GM18498 (cell line): ENCODE results near the gene NT5DC3.

Experiments
- ATAC-seq: cut with Tn5 transposase; IDR thresholded peaks from one replicate; pipeline ENCODE4 v1.9.1; 2021; ENCODE audit warnings: mild to moderate bottlenecking, moderate library complexity; ENCODE audit not compliant: unreplicated experiment

The NT5DC3 gene

GRCh38 chr12:103833095-103833775, 7.8 kb downstream of the NT5DC3 start:
- ATAC-seq, result no peak

GRCh38 chr12:103832048-103832997, 8.7 kb downstream of the NT5DC3 start:
- ATAC-seq, result peak; percentile 70

GRCh38 chr12:103830730-103831320, 10.2 kb downstream of the NT5DC3 start:
- ATAC-seq, result no peak

DNA sequence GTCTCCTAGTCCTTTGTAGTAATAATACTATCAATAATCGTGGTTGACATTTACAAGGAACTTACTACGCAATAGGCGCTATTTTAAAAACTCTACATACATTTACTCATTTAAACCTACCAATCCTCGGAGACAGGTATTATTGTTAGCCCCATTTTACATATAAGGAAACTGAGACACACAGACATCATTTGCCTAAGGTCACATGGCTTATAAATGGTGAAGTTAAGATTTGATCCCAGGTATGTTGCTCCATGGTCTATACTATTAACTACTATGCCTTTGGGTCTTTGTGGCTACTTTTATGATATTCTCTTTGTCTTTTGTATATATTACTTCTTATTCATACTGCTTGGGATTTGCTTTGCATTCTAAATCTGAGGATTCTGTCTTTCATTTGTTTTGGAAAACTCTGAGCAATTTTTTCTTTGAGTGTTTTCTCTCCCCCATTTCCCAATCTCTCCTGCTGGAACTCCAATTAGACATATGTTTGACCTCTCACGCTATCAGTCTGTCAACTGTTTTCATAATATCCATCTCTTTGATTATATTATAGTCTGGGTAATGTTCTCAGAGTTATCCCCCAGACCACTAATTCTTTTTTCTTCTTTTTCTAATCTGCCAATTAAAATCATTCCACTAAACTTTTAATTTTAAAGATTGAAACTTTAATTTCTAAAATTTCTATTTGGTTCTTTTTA, 10.9 kb downstream of the NT5DC3 start:
- no peak for ATAC-seq

- no peak for ATAC-seq
Observed at GRCh38 chr12:103829092-103829491, 11.9 kb downstream of the NT5DC3 start.

- ATAC-seq, result no peak
Observed at GRCh38 chr12:103827911-103828391, 13.1 kb downstream of the NT5DC3 start.

- no peak for ATAC-seq
Observed at GRCh38 chr12:103824845-103825244, 16.2 kb downstream of the NT5DC3 start.

GRCh38 chr12:103824290-103824689, 16.7 kb downstream of the NT5DC3 start:
- ATAC-seq, result no peak

DNA sequence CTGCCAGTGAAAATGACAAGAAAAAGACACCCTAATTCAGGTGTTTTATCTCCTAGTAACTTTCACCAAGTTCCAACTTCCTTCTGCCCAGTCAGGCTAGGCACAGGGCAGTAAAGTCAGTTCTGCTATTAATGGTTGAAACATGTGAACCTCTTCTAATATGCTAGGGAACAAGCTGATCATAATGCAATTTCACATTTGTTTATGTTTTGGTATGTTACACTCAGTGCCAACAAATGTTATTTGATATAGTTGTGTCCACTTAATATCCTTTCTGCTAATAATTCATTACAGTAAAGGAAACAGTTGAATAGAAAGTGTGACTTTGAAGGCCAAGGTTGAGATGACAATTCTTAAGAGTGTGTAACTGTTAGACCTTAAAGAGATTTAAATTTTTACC, 17.2 kb downstream of the NT5DC3 start:
- ATAC-seq, result no peak

DNA sequence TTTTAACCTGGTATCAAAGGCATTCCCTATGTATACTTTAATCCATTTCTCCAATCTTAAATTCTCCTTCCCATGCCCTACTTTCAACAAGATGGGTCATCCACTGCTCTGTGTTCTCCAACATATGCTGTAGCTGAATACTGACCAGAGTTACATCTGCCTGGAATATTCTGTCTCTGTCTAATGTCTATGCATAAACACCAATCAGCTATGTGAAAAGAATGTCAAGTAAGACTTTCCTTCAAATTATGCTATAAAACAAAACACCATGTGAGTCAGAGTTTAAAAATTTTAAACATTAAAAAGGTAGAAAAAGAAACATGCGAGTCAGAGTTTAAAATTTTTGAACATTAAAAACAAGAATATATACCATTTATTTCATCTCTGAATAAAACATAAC, 19.3 kb downstream of the NT5DC3 start:
- no peak for ATAC-seq

- no peak for ATAC-seq
Observed at GRCh38 chr12:103820881-103821489, 20.0 kb downstream of the NT5DC3 start.

- ATAC-seq, result no peak
Observed at GRCh38 chr12:103820361-103820760, 20.7 kb downstream of the NT5DC3 start.

DNA sequence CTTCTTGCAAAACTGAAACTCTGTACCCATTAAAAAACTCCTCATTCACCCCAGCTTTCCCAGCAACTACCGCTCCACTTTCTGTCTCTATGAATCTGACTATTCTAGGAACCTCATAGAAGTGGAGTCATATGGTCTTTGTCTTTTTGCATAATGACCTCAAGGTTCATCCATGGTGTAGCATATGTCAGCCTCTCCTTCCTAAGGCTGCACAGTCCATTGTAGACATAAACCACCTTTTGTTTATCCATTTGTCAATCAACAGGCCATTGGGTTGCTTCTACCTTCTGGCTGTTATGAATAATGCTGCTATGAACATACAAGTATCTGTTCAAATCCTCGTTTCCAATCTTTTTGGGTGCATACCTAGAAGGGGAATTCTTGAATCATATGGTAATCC, 21.1 kb downstream of the NT5DC3 start:
- ATAC-seq, result no peak

- ATAC-seq, result no peak
Observed at GRCh38 chr12:103819312-103819711, 21.7 kb downstream of the NT5DC3 start.

- ATAC-seq, result no peak
Observed at GRCh38 chr12:103817791-103818190, 23.2 kb downstream of the NT5DC3 start.

DNA sequence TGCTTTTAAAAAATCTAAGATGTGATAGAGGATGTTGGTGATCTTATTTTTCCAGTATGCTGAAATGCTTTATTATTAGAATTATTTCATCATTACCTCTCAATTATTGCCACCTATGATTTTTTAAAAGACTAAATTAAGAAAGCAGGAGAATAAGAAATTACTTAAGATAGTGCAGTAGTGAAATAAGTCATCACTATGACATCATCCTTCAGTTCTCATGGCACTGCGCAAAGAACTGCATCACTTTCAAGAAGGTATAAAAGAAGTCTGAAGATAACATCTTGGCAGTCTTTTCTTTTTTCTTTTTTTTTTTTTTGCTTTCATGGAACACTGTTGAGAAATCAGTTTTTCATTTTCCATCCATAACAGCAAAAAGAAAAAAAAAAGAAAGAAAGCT, 24.4 kb downstream of the NT5DC3 start:
- ATAC-seq, result no peak

DNA sequence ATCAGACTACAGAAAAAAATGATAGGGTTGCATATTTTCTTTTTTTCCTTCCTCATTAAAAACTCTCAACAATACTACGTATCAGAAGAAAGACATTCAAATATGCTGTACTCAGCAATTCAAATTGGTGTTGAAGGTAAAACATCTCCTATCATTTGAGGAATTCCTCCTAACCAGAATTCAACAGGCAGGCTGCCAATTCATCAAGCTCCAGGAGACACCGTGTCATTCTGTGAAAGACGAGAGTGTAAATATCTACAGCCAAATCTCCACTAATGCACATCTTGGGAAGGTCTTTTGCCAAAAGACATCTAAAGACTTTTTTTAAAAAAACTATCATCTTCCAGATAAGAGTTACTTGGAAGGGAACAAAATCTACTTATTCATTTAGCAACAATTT, 26.6 kb downstream of the NT5DC3 start:
- no peak for ATAC-seq

- ATAC-seq, result no peak
Observed at GRCh38 chr12:103813949-103814348, 27.1 kb downstream of the NT5DC3 start.

- no peak for ATAC-seq
Observed at GRCh38 chr12:103813426-103813825, 27.6 kb downstream of the NT5DC3 start.

GRCh38 chr12:103812789-103813188, 28.2 kb downstream of the NT5DC3 start:
- no peak for ATAC-seq

GRCh38 chr12:103811791-103812190, 29.2 kb downstream of the NT5DC3 start:
- ATAC-seq, result no peak
